GM19193 (cell line): ENCODE results near the gene SPATA4.

Source experiments
- POLR2A ChIP-seq: IDR thresholded peaks from 4 replicates; pipeline ENCODE4 v1.6.1; 2011; ENCODE audit not compliant: insufficient read depth, insufficient read length; ENCODE audit errors: extremely low read depth

Gene SPATA4

GRCh38 chr4:176149680-176150355 is 45.6 kb downstream of the SPATA4 start:
- no peak for TF ChIP-seq POLR2A

- no peak for TF ChIP-seq POLR2A
Observed at GRCh38 chr4:176142253-176142652, 53.1 kb downstream of the SPATA4 start.

GRCh38 chr4:176139518-176139917 is 55.9 kb downstream of the SPATA4 start:
- no peak for TF ChIP-seq POLR2A

- no peak for TF ChIP-seq POLR2A
Observed at GRCh38 chr4:176137631-176138030, 57.8 kb downstream of the SPATA4 start.

GRCh38 chr4:176134670-176135069 is 60.7 kb downstream of the SPATA4 start:
- TF ChIP-seq POLR2A = no peak
